LoVo (cell line): ENCODE measurements around the gene C19orf33.

Experiments
- DNase-seq: peaks from one replicate; pipeline ENCODE4 v3.0.0-alpha.2; 2016; ENCODE audit warnings: low spot score

Gene C19orf33

DNA sequence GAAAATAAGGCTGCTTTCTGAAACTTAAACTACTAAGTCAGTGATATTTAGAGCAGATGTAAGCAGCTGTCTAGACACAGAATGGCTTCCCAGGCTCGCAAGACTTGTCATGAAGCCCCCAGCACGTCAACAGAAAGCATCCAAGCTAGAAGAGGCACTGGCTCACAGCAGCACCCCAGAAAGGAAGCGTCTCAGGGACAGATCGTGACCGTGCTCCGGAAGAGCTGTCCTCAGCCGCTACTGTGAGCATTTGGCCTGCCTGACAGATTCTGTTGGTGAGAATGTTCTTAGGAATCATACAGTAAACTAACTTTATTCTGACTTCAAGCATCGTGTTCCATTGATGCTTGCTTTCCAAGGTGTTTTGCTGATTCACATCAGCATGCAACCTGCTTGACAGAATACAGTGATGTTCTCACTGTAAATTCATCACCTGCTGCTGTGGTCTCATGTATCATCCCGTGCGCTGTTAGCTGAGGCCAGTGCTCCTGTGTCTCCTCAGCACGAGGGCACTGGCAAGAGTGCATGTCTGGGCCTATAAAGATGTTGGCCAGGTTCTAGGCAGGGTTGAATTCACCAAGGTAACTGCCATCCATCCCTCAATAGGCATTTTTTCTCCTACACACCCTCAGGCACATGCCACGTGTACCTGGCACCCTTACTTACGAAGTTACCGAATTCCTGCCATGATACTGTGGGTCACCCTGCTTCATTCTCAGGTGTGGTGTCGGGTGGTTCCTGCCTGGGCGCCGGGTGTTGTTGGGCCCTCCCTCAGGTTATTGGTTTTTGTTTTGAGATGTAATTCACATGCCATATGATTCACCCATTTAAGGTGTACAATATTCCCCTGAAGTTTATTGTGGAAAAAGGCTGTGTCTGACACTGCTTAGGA, 23.8 kb upstream of the C19orf33 start:
- no peak for DNase-seq

DNA sequence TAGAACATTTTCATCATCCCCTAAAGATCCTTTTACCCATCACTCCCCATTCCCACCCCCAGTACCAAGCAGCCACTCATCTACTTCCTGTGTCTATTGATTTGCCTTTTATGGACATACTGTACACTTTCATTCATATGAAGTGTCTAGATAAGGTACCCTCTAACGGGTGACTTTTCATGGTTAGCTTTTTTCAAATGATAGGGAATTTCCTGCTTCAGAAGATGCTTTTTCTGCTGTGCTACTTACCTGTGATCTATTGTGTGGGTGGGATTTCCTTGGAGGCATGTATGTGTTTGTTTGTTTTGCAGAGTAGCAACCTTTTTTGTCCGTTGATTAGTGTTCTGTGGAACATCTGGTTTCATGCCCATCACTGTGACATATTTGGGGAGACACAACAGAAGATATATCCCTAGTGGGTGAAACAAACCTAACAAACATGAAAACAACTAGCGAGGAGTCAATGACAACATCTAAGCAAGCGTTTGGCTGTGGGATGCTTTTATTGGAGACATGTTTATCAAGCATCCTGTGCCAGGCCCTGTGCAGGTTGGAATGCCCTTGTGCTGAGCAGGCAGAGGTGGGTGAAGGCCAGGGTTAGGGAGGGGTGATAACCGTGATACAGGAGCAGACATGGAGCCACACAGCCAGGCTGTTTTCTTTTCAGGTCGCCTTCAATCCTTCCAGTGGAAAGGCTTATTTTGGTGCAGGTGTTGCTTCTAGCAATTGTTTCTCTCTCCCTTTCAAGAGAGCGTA, 22.1 kb upstream of the C19orf33 start:
- DNase-seq: no peak

GRCh38 chr19:38283271-38283670, 20.8 kb upstream of the C19orf33 start:
- DNase-seq: no peak

DNA sequence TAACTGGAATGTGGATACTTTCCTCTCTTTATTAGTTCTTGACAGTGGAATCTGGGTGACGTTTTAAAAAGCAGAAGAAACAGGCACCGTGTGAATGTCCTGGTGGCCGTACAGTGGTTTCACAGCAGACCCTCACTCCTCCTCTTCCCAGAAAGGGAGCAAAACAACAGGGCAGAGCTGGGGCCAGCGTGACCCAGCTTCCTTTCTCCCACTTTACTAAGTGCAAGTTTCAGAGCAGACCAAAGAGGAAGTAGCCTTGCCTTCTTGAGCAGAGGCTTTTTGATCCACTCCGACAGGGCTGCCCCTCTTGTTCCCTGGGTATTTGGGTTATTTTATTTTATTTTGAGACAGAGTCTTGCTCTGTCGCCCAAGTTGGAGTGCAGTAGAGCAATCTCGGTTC, 19.6 kb upstream of the C19orf33 start:
- DNase-seq: no peak

GRCh38 chr19:38285567-38285966, 18.5 kb upstream of the C19orf33 start:
- no peak for DNase-seq

DNA sequence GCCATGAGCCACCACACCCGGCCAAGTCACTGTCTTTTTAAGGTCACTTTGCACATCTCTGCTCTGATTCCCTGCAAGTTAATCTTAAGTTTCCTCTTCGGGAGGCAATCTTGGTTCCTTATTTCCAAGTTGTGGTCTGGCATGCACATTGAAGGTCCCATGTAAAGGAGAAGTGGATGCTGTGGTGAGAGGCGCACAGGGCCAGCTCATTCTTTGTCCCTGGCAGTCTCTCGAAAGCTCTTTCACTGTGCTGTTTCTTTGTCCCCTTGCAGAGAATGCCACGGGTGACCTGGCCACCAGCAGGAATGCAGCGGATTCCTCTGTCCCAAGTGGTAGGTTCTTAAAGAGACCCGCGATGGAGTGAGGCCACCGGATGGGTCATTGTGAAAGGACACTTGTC, 16.4 kb upstream of the C19orf33 start:
- no peak for DNase-seq

DNA sequence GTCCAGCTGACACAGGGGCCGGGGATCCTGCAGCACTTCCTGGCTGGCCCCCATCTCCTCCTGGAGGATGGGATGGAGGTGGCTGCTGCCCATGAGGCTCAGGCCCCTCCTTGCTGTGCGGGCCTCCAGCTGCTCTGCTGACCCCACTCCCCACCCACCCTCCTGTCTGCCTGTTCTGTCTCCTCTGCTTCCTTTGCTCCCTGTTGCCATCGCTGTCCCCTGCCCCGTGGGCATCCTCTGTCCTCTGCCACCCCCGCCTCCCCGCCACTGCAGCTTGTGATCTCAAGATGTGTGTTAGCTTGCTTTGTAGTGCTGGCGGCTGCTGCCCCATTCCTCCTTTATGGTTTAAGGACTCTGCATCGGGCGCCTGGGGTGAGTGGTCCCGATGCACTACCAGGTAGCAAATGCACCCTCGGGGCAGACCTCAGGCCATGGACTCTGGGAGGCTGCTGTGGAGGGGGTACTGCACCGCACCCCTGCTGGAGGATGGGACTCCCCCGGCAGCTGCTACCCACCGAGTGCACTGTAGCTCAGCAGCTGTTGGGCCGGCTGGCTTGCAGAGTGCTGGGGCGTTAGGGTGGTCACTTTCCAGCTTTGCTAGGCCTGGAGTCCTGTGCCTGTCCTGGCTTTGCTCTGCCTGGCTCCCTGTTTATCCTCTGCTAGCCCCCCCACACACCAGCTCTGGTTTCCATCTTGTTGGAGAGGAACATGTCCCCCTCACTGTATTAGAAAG, 15.8 kb upstream of the C19orf33 start:
- DNase-seq: no peak

DNA sequence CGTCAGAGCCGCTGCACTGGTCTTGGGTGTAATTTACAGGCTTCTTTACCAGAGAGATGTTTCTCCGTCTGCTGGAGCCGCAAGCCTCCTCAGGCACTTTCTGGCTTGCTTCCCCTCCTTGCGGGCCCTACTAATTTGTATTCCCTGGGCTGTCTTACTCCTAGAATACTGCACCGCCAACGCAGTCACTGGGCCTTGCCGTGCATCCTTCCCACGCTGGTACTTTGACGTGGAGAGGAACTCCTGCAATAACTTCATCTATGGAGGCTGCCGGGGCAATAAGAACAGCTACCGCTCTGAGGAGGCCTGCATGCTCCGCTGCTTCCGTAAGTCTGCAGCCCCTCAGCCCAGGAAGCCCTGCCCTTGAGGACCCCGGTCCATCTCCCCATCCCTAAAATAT, 14.1 kb upstream of the C19orf33 start:
- no peak for DNase-seq

GRCh38 chr19:38290631-38291147, 13.4 kb upstream of the C19orf33 start:
- DNase-seq: no peak

GRCh38 chr19:38291855-38292254, 12.2 kb upstream of the C19orf33 start:
- DNase-seq: no peak

- DNase-seq: no peak
These were observed 10.8 kb upstream of the C19orf33 start for GRCh38 chr19:38293281-38293680.

DNA sequence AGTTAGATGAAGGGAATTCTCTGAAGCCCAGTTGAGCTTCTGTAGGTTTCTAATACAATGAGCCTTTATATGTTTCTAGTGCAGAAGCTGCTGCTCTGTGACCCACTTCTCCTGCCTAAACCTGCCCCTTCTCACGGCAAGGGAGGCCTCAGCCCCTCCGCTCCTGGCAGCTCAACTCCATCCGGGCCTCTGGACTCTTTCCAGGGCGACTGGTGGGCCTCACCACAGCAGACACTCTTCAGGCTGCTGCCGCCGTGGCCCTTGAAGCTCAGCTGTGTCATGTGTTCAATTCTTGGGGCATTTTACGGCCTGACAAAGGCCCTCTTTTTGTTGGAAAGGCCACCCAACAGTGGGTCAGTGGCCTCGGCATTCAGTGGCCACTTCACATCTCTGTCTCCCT, 10.0 kb upstream of the C19orf33 start:
- no peak for DNase-seq

- DNase-seq: no peak
These were observed 5.0 kb upstream of the C19orf33 start for GRCh38 chr19:38298821-38299680.

DNA sequence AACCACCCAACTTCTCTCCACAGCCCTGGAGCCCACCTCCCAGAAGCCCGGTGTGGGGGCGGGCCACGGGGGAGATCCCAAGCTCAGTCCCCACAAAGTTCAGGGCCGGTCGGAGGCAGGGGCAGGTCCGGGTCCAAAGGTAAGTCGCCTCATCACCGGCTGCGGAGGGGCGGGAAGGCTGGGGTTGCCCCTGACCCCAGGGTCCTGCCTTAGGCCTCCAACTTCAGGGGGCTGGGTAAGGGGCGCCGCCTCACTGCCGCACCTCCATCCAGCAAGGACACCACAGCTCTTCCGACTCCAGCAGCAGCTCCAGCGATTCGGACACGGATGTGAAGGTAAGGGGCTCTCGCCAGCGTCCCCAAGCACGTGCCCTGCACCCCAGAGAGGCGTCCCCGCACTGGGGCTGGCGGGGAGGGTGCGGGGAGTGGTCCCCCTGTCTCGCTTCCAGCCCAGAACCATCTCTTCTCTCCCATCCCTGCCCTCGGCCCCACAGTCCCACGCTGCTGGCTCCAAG, 358 bp downstream of the C19orf33 start:
- DNase-seq: no peak

DNA sequence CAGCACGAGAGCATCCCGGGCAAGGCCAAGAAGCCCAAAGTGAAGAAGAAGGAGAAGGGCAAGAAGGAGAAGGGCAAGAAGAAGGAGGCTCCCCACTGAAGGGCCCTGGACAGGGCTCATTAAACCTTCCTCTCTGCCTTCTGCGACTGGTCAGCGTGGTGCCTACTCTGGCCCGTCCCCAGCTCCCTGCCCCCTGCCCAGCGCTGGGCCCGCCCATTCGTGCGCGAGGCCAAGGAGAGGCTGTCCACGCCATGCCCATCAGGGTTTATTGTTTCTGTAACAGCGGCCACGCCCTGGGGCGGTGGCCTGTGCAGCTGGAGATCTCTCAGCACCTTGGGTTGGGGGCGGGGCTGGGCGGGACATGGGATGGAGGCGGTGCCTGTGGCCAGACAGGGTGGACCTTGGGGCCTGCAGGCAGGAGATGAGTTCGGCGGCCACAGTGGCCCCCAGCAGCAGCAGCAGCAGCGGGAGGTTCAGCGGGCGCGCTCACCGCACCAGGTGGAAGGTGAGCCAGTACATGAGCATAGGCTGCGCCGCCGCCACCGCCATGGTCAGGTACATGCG, 897 bp downstream of the C19orf33 start:
- DNase-seq: peak; percentile 94

DNA sequence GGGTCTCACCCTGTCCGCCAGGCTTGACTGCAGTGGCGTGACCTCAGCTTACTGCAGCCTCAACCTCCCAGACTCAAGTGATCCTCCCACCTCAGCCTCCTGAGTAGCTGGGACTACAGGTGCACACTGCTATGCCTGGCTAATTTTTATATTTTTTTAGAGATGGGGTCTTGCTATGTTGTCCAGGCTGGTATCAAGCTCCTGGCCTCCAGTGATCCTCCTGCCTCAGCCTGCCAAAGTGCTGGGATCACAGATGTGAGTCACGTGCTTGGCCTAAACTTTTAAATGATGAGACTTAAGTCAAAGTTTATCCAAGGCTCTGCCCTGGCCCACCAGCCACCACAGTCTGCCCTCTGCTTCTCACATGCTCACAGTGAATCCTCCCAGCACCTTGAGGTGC, 2.2 kb downstream of the C19orf33 start:
- no peak for DNase-seq

- no peak for DNase-seq
These were observed 3.0 kb downstream of the C19orf33 start for GRCh38 chr19:38307076-38307475.

DNA sequence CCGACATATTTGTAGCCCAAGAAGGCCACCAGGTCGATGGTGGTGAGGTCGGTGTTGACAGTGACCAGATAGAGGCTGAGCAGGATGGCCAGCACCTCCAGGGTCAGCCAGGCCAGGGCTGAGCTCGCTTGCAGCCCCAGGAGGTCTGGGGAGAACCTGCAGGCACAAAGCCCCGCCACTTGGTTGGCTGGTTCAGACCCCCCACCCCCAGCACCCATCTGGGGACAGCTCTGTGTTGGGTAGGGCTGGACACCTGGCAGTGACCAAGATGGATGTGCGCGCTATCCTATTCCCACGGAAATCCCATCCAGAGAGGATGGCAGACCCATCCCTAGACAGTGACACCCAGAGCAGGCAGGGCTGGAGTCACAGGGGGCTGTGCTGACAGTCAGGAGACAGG, 3.5 kb downstream of the C19orf33 start:
- DNase-seq: no peak

GRCh38 chr19:38308006-38308766, 4.1 kb downstream of the C19orf33 start:
- DNase-seq: no peak
